ENCODE measurements around the gene SGMS1.
"Not testable (repeated sequence)": the region's sequence is repeated elsewhere in the genome, so short reads cannot be mapped to it uniquely, and the experiment has no call there.

Gene SGMS1

GRCh38 chr10:50360077-50360850, 263.5 kb downstream of the SGMS1 start:
- no peak overlapping the region for H3K27ac ChIP-seq
- TF ChIP-seq ZFX (IDR thresholded peaks at IDR 0.05; ENCODE audit: borderline replicate concordance) (no peak), CTCF (IDR thresholded peaks at IDR 0.05) (no peak)

- TF ChIP-seq ZFX (IDR thresholded peaks at IDR 0.05; ENCODE audit: borderline replicate concordance), result no peak
- TF ChIP-seq CTCF (IDR thresholded peaks at IDR 0.05), result no peak
- no peak overlapping the region for H3K27ac ChIP-seq
Observed at GRCh38 chr10:50358925-50359687, 264.6 kb downstream of the SGMS1 start.

- no peak for TF ChIP-seq CTCF (IDR thresholded peaks at IDR 0.05)
- TF ChIP-seq ZFX (IDR thresholded peaks at IDR 0.05; ENCODE audit: borderline replicate concordance), result no peak
- no peak overlapping the region for H3K27ac ChIP-seq
Observed at GRCh38 chr10:50358411-50358810, 265.3 kb downstream of the SGMS1 start.

GRCh38 chr10:50356481-50356832, 267.3 kb downstream of the SGMS1 start:
- H3K27ac ChIP-seq, result not testable (repeated sequence)

GRCh38 chr10:50355693-50356480, 267.9 kb downstream of the SGMS1 start:
- H3K27ac ChIP-seq, result not testable (repeated sequence)

GRCh38 chr10:50351483-50352146, 272.1 kb downstream of the SGMS1 start:
- no peak for TF ChIP-seq CTCF (IDR thresholded peaks at IDR 0.05)
- no peak for TF ChIP-seq ZFX (IDR thresholded peaks at IDR 0.05; ENCODE audit: borderline replicate concordance)
- no peak overlapping the region for H3K27ac ChIP-seq

- H3K27ac ChIP-seq, result no peak overlapping the region
- no peak for TF ChIP-seq CTCF (IDR thresholded peaks at IDR 0.05)
- TF ChIP-seq ZFX (IDR thresholded peaks at IDR 0.05; ENCODE audit: borderline replicate concordance), result no peak
Observed at GRCh38 chr10:50350366-50350765, 273.4 kb downstream of the SGMS1 start.
